ENCODE data around the gene TNRC6A.
A peak's percentile ranks its signal among the peaks of the same experiment; 100 is the strongest.
"Not testable (repeated sequence)": the region's sequence is repeated elsewhere in the genome, so short reads cannot be mapped to it uniquely, and the experiment has no call there.

TNRC6A gene

GRCh38 chr16:24737391-24737871 is 8.0 kb downstream of the TNRC6A start:
- no peaks in the 10 kb centered on the region for H3K27me3 Mint-ChIP-seq (ENCODE audit: low read depth)
- no peaks in the 10 kb centered on the region for H3K9me3 Mint-ChIP-seq
- H3K36me3 Mint-ChIP-seq (ENCODE audit: low read depth), result peaks cover 37% of the 10 kb centered on the region
- TF ChIP-seq, protein P1, sequence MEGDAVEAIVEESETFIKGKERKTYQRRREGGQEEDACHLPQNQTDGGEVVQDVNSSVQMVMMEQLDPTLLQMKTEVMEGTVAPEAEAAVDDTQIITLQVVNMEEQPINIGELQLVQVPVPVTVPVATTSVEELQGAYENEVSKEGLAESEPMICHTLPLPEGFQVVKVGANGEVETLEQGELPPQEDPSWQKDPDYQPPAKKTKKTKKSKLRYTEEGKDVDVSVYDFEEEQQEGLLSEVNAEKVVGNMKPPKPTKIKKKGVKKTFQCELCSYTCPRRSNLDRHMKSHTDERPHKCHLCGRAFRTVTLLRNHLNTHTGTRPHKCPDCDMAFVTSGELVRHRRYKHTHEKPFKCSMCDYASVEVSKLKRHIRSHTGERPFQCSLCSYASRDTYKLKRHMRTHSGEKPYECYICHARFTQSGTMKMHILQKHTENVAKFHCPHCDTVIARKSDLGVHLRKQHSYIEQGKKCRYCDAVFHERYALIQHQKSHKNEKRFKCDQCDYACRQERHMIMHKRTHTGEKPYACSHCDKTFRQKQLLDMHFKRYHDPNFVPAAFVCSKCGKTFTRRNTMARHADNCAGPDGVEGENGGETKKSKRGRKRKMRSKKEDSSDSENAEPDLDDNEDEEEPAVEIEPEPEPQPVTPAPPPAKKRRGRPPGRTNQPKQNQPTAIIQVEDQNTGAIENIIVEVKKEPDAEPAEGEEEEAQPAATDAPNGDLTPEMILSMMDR (IDR thresholded peaks at IDR 0.05; ENCODE audit: unreplicated experiment in 3 of 3), result no peak
- peaks cover 45% of the 10 kb centered on the region for H3K4me1 Mint-ChIP-seq
- no peak overlapping the region for H3K4me3 Mint-ChIP-seq
- peak overlapping the region; percentile 15 to 61 (median 46) for H3K27ac Mint-ChIP-seq

DNA sequence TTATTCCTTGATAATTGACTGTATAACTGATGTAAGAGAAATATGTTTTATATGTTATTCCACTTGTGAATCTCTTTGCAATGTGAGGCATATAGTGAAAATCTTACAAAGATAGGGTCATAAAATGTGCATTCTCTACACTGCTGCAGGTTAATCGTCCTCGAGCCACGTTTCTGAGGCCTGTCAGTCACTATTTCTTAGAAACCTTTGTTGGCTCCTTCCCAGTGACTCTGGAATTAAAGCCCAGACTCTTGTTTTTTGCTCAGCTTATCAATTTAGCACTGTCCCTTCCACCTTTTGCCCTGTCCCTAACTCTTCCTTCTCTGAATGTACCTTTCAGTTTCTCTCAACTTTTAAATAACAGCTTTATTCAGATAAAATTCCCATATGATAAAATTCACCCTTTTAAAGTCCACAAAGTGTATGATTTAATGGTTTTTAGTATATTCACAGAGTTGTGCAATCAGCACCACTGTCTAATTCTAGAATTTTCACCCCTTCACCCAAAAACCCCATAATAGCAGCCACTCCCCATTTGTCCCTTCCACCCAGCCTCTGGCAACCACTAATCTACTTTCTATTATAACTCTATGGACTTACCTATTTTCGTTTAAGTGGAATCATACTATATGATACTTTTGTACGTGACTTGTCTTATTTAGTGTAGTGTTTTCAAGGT is 8.6 kb downstream of the TNRC6A start:
- Mint-ChIP-seq H3K9me3 (no peaks in the 10 kb centered on the region), H3K27me3 (ENCODE audit: low read depth) (no peaks in the 10 kb centered on the region), H3K4me1 (peaks cover 43% of the 10 kb centered on the region), H3K4me3 (no peak overlapping the region), H3K36me3 (ENCODE audit: low read depth) (peaks cover 33% of the 10 kb centered on the region), H3K27ac (peak overlapping the region; percentile 15 to 45 (median 40))
- TF ChIP-seq, protein P1 (IDR thresholded peaks at IDR 0.05; ENCODE audit: unreplicated experiment in 3 of 3), result no peak

GRCh38 chr16:24738895-24739294 is 9.4 kb downstream of the TNRC6A start:
- H3K27ac Mint-ChIP-seq, result no peak overlapping the region
- H3K27me3 Mint-ChIP-seq (ENCODE audit: low read depth), result no peaks in the 10 kb centered on the region
- TF ChIP-seq, protein P1 (IDR thresholded peaks at IDR 0.05; ENCODE audit: unreplicated experiment in 3 of 3), result no peak
- H3K4me1 Mint-ChIP-seq, result peaks cover 36% of the 10 kb centered on the region
- no peak overlapping the region for H3K4me3 Mint-ChIP-seq
- H3K36me3 Mint-ChIP-seq (ENCODE audit: low read depth), result peaks cover 25% of the 10 kb centered on the region
- H3K9me3 Mint-ChIP-seq, result no peaks in the 10 kb centered on the region

DNA sequence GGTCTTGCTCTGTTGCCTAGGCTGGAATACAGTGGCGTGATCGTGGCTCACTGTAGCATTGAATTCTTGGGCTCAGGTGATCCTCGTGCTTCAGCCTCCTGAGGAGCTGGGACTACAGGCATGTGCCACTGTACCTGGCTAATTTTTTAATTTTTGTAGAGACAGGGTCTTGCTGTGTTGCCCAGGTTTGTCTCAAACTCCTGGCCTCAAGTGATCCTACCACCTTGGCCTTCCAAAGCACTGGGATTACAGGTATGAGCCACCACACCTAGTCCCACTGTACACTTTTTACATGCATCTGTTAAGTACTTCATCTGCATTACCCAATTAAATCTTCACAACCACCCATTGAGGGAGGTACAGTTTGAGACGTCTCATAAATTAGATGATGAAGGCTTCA is 12.4 kb downstream of the TNRC6A start:
- Mint-ChIP-seq H3K27ac (no peak overlapping the region), H3K4me3 (no peak overlapping the region), H3K27me3 (ENCODE audit: low read depth) (no peaks in the 10 kb centered on the region), H3K4me1 (peaks cover 23% of the 10 kb centered on the region), H3K9me3 (no peaks in the 10 kb centered on the region), H3K36me3 (ENCODE audit: low read depth) (peaks cover 27% of the 10 kb centered on the region)
- TF ChIP-seq, protein P1 (IDR thresholded peaks at IDR 0.05; ENCODE audit: unreplicated experiment in 3 of 3), result no peak

- not testable (repeated sequence) for H3K27me3 Mint-ChIP-seq (ENCODE audit: low read depth); H3K9me3 Mint-ChIP-seq; H3K27ac Mint-ChIP-seq; H3K4me3 Mint-ChIP-seq
- Mint-ChIP-seq H3K36me3 (ENCODE audit: low read depth) (peaks cover 24% of the 10 kb centered on the region), H3K4me1 (peaks cover 23% of the 10 kb centered on the region)
These were observed 13.2 kb downstream of the TNRC6A start for GRCh38 chr16:24742610-24743009.

DNA sequence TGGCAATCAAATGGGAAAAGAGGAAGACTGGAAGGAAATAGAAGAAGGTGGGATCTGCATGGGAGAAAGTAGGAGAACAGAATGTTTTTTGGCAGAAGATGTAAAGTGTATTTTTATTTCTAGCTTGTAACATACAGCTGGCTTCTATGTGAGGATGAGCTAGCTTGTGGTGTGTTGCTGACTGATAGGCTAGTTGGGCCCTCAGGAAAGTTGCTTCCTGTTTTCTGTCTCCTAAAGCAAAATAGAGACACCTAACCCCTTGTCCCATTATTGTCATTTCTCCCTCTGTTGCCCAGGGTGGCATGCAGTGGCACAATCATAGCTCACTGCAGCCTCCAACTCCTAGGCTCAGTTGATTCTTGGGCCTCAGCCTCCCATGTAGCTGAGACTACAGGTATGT is 15.9 kb downstream of the TNRC6A start:
- Mint-ChIP-seq H3K36me3 (ENCODE audit: low read depth) (peaks cover 25% of the 10 kb centered on the region), H3K4me1 (peaks cover 31% of the 10 kb centered on the region), H3K27ac (no peak overlapping the region)

More for the DNA sequence above, 15.9 kb downstream of the TNRC6A start:
- TF ChIP-seq, protein P1 (IDR thresholded peaks at IDR 0.05; ENCODE audit: unreplicated experiment in 3 of 3), result no peak
- Mint-ChIP-seq H3K27me3 (ENCODE audit: low read depth) (no peaks in the 10 kb centered on the region), H3K9me3 (no peaks in the 10 kb centered on the region), H3K4me3 (no peak overlapping the region)
